Gastroesophageal sphincter (tissue), 4 donors: ENCODE results near the gene SPAG17. TPM values are rescaled to one million over a fixed set of nuclear protein-coding genes. Genes with fewer than 3 reads are reported as not detected.

Source experiments
- ATAC-seq: fragments of 150-250 bp; one replicate; pipeline ENCODE4 v1.9.1; 2016; ENCODE audit warnings: mild to moderate bottlenecking, moderate library complexity
- H3K27ac ChIP-seq, 4 donors: fragments of 200-600 bp; sonication (generic) in 3 of 4; 1 replicate in 3 of 4; 2 replicates in 1 of 4; pipeline ENCODE4 v1.5.1; 2016 to 2019
- H3K27me3 ChIP-seq: fragments of 200-600 bp; sonication (generic); one replicate; pipeline ENCODE4 v1.5.1; 2019
- H3K36me3 ChIP-seq, 2 donors: fragments of 200-600 bp; sonication (generic); one replicate each; pipeline ENCODE4 v1.5.1; 2019; ENCODE audit warnings: control low read depth in 1 of 2
- H3K4me1 ChIP-seq, 3 donors: fragments of 200-600 bp; sonication (generic); 1 replicate in 2 of 3; 2 replicates in 1 of 3; pipeline ENCODE4 v1.5.1; 2016 to 2019; ENCODE audit warnings: control low read depth in 2 of 3
- H3K4me3 ChIP-seq, 2 donors: fragments of 200-600 bp; sonication (generic); one replicate each; pipeline ENCODE4 v1.5.1; 2019; ENCODE audit warnings: mild to moderate bottlenecking in 1 of 2, moderate library complexity in 1 of 2
- H3K9me3 ChIP-seq, 3 donors: fragments of 200-600 bp; sonication (generic); one replicate each; pipeline ENCODE4 v1.5.1; 2017 to 2019; ENCODE audit warnings: control low read depth in 2 of 3
- EP300 ChIP-seq: sonication (generic); formaldehyde crosslinking; IDR thresholded peaks from one replicate; pipeline ENCODE4 v1.6.1; 2017; ENCODE audit warnings: antibody characterized with exemption, mild to moderate bottlenecking
- POLR2A ChIP-seq, 2 donors: fragments of 450-650 bp; IDR thresholded peaks; one replicate each; pipeline ENCODE4 v1.6.1; 2017; ENCODE audit warnings: antibody characterized with exemption in 2 of 2, mild to moderate bottlenecking in 2 of 2, moderate library complexity in 1 of 2
- POLR2AphosphoS5 ChIP-seq: sonication (generic); formaldehyde crosslinking; IDR thresholded peaks from one replicate; pipeline ENCODE4 v1.6.1; 2017; ENCODE audit warnings: antibody characterized with exemption
- WGBS, 2 donors: methylation state at CpG; one replicate each; pipeline ENCODE4 v1.1.5; 2018; ENCODE audit warnings: low coverage in 1 of 2; 5-methylcytosine and 5-hydroxymethylcytosine counted together
- total RNA-seq, 4 donors: library from RNA; depleted of rRNA; stranded (reverse); fragments of >200 nt; gene quantifications; one replicate each; pipeline ENCODE4 v1.1.0, GENCODE V29; 2016
- TF ChIP-seq, protein P1 (sequence below), 4 experiments: fragments of 200-600 bp in 2 of 4; fragments of 450-650 bp in 2 of 4; sonication (generic) in 1 of 4; IDR thresholded peaks; one replicate each; pipeline ENCODE4 v1.5.1; 2017 to 2019; ENCODE audit warnings: antibody characterized with exemption in 4 of 4, mild to moderate bottlenecking in 2 of 4, moderate library complexity in 2 of 4

The SPAG17 gene
- total RNA-seq, 4 donors from 2014 or later: 0.13 to 2.2 (median 0.42) TPM

DNA sequence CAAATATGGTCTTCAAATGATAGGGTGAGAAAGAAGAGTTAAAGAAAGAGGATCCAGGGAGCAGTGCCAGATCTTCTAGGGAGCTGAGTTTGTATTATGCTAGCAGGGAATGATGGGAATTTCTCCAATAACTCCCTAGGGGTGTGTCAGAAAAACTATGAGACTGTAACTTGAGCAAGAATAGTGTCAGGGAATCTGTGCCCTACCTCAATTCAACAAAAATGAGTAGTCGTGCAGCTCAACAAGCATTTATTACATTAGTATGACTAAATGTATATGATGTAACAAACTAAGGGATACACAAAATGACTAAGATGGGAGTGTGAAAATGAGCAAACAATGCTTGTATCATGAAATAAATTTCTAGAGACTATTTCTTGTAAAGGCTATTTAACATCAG, 24.2 kb downstream of the SPAG17 start:
- no peaks in the 10 kb centered on the region for H3K9me3 ChIP-seq
- H3K27me3 ChIP-seq: no peaks in the 10 kb centered on the region
- no peaks in the 10 kb centered on the region for H3K4me1 ChIP-seq
- H3K27ac ChIP-seq: no peak overlapping the region
- TF ChIP-seq, protein P1, sequence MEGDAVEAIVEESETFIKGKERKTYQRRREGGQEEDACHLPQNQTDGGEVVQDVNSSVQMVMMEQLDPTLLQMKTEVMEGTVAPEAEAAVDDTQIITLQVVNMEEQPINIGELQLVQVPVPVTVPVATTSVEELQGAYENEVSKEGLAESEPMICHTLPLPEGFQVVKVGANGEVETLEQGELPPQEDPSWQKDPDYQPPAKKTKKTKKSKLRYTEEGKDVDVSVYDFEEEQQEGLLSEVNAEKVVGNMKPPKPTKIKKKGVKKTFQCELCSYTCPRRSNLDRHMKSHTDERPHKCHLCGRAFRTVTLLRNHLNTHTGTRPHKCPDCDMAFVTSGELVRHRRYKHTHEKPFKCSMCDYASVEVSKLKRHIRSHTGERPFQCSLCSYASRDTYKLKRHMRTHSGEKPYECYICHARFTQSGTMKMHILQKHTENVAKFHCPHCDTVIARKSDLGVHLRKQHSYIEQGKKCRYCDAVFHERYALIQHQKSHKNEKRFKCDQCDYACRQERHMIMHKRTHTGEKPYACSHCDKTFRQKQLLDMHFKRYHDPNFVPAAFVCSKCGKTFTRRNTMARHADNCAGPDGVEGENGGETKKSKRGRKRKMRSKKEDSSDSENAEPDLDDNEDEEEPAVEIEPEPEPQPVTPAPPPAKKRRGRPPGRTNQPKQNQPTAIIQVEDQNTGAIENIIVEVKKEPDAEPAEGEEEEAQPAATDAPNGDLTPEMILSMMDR (IDR thresholded peaks at IDR 0.05): no peak
- no peak for TF ChIP-seq POLR2A (IDR thresholded peaks at IDR 0.05)
- no peak for TF ChIP-seq POLR2AphosphoS5
- no peak for TF ChIP-seq EP300
- WGBS, 2 donors: 50 to 88% methylated on average over 1 of the region's 1 CpG
- no peak for ATAC-seq
- no peaks in the 10 kb centered on the region for H3K36me3 ChIP-seq
- no peak overlapping the region for H3K4me3 ChIP-seq

DNA sequence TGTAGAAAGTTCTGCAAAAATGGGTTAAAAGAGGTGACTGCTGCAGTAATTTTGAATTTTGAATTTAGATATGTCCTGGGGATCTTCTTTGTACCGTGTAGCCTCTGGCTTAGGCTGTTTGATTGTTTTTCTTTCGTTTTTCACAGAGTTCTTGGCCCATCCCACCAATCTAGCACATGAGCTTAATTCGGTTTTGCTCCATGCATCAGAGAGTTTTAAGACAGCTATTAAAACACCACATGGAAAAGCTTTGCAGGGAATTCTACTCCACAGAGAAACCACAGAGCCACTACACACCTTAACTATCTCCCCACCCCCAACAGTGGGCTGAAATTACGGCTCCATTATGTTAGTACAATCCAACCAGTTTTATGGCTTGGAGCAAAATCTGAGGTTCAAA, 25.5 kb downstream of the SPAG17 start:
- Histone ChIP-seq H3K4me3 (no peak overlapping the region), H3K27me3 (no peaks in the 10 kb centered on the region), H3K27ac (no peak overlapping the region), H3K36me3 (no peaks in the 10 kb centered on the region), H3K9me3 (no peaks in the 10 kb centered on the region), H3K4me1 (no peaks in the 10 kb centered on the region)
- TF ChIP-seq POLR2AphosphoS5 (no peak), POLR2A (IDR thresholded peaks at IDR 0.05) (no peak), EP300 (no peak)
- TF ChIP-seq, protein P1 (IDR thresholded peaks at IDR 0.05): no peak
- ATAC-seq: no peak
- WGBS, 2 donors: 62 to 73% methylated on average over 3 to 4 of the region's 4 CpGs

DNA sequence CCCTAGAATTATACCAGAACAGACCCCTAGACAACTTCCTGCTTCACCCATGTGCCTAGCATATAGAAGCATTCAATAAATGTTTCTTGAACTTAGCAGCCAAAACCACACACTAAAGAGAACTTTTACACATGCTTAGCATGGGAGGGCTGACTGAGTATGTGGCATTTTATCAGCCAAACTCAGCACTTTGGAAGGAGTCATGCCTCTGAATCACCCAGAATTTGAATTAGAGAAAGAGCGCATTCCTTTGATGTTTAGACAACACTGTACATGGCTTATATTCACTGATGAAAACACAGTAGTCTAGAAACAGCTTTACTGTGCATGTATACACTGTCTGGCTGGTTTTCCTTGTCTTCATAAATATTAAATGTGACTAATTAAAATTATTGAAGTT, 26.1 kb downstream of the SPAG17 start:
- Histone ChIP-seq H3K36me3 (no peaks in the 10 kb centered on the region), H3K27me3 (no peaks in the 10 kb centered on the region), H3K4me3 (no peak overlapping the region), H3K27ac (no peak overlapping the region), H3K4me1 (no peaks in the 10 kb centered on the region), H3K9me3 (no peaks in the 10 kb centered on the region)
- ATAC-seq: no peak
- TF ChIP-seq POLR2AphosphoS5 (no peak), POLR2A (IDR thresholded peaks at IDR 0.05) (no peak), EP300 (no peak)
- TF ChIP-seq, protein P1 (IDR thresholded peaks at IDR 0.05): no peak
- 80 to 100% methylated on average over 1 of the region's 1 CpG for WGBS, 2 donors

DNA sequence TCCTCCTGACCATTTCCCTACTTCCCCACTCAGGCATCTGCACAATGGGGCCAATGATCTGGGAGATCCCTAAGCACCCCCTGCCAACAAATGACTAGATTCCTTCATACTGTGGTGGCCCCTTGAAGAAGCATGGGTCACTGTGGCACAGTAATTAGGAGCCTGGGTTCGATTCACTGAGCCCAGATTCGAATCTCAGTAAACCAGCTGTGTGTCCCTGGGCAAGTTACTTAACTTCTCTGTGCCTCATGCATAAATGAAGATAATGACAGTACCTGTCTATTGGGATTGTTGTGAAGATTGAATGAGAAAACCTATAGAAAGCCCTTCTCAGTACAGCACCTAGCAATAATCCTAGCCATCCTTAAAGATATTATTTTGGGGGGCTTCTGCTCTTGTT, 27.5 kb downstream of the SPAG17 start:
- WGBS, 2 donors: 70 to 83% methylated on average over 1 to 2 of the region's 2 CpGs
- Histone ChIP-seq H3K36me3 (no peaks in the 10 kb centered on the region), H3K9me3 (no peaks in the 10 kb centered on the region), H3K27me3 (no peaks in the 10 kb centered on the region), H3K4me3 (no peak overlapping the region), H3K27ac (no peak overlapping the region), H3K4me1 (no peaks in the 10 kb centered on the region)
- ATAC-seq: no peak
- no peak for TF ChIP-seq POLR2A (IDR thresholded peaks at IDR 0.05)
- TF ChIP-seq EP300: no peak
- TF ChIP-seq POLR2AphosphoS5: no peak
- TF ChIP-seq, protein P1 (IDR thresholded peaks at IDR 0.05): no peak

DNA sequence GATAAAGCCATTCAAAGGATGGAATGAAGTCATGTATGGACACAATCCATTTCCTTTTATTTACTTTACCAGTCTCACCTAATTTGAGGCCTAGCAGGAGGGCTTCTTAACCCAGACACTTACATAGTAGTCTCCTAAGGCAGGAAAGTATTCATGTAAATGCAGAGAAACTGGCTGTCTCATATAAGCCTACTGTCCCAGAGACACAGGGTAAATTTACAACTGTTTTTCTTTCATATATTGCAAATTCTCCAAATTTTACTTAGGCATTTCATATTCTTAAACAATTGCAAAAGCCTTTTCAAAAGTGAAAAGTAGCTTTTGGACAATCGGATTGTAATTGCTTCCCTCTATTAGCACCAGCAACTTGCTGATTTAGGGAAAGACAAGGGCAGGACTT, 29.9 kb downstream of the SPAG17 start:
- WGBS, 2 donors: 88 to 100% methylated on average over 1 of the region's 1 CpG
- Histone ChIP-seq H3K4me1 (no peaks in the 10 kb centered on the region), H3K9me3 (no peaks in the 10 kb centered on the region), H3K36me3 (no peaks in the 10 kb centered on the region), H3K27ac (no peak overlapping the region), H3K27me3 (no peaks in the 10 kb centered on the region), H3K4me3 (no peak overlapping the region)
- no peak for TF ChIP-seq POLR2A (IDR thresholded peaks at IDR 0.05)
- no peak for TF ChIP-seq POLR2AphosphoS5
- TF ChIP-seq, protein P1 (IDR thresholded peaks at IDR 0.05): no peak
- no peak for TF ChIP-seq EP300
- no peak for ATAC-seq
